SIG-M5 treated with dmso at 0.1 percent for 504 hours (cell line): ENCODE results near the gene TRNT1.

ENCODE experiments used
- DNase-seq: peaks from one replicate; lab custom pipeline; 2025; ENCODE audit not compliant: unreplicated experiment; lab: John Stamatoyannopoulos, UW

Gene TRNT1

GRCh38 chr3:3177861-3178497 is 51.2 kb downstream of the TRNT1 start:
- DNase-seq = no peak

GRCh38 chr3:3178498-3179328 is 52.0 kb downstream of the TRNT1 start:
- no peak for DNase-seq

- DNase-seq = peak; percentile 83
Observed at GRCh38 chr3:3179407-3180094, 52.8 kb downstream of the TRNT1 start, which contains the start of gene CRBN. Gene CRBN, minus strand, starts transcription at chr3:3179691. Its CDS starts 4 bp downstream, at chr3:3179687.

GRCh38 chr3:3180456-3180855 is 53.7 kb downstream of the TRNT1 start:
- no peak for DNase-seq

GRCh38 chr3:3184876-3185275 is 58.1 kb downstream of the TRNT1 start:
- no peak for DNase-seq

- no peak for DNase-seq
Observed at GRCh38 chr3:3189102-3189727, 62.5 kb downstream of the TRNT1 start.

- DNase-seq = no peak
Observed at GRCh38 chr3:3189961-3190360, 63.2 kb downstream of the TRNT1 start.

GRCh38 chr3:3191675-3192285 is 65.0 kb downstream of the TRNT1 start:
- DNase-seq = no peak

- DNase-seq = no peak
Observed at GRCh38 chr3:3192286-3192675, 65.5 kb downstream of the TRNT1 start.

- DNase-seq = no peak
Observed at GRCh38 chr3:3194861-3195260, 68.1 kb downstream of the TRNT1 start.

GRCh38 chr3:3196148-3196861 is 69.6 kb downstream of the TRNT1 start:
- peak; percentile 32 for DNase-seq
